Smooth muscle cell (in vitro differentiated cells): Measurements from ENCODE around the gene L3MBTL4. TPM values are rescaled to one million over a fixed set of nuclear protein-coding genes. Genes with fewer than 3 reads are reported as not detected.

Experiments
- DNase-seq: peaks from one replicate; lab custom pipeline; 2025; ENCODE audit not compliant: unreplicated experiment; lab: John Stamatoyannopoulos, UW
- H2AFZ ChIP-seq: fragments of 200-600 bp; sonication (generic); 2 replicates; pipeline ENCODE4 v1.6.0; 2016; ENCODE audit warnings: antibody characterized with exemption, low read depth, mild to moderate bottlenecking
- H3F3A ChIP-seq: fragments of 200-600 bp; sonication (generic); 2 replicates; pipeline ENCODE4 v1.6.0; 2017; ENCODE audit warnings: antibody characterized with exemption, low read depth
- H3K27ac ChIP-seq: fragments of 200-600 bp; sonication (generic); 2 replicates; pipeline ENCODE4 v1.5.1; 2016; ENCODE audit warnings: low read depth, mild to moderate bottlenecking
- H3K27me3 ChIP-seq: fragments of 200-600 bp; sonication (generic); 2 replicates; pipeline ENCODE4 v1.6.1; 2016; ENCODE audit warnings: low read depth, mild to moderate bottlenecking
- H3K36me3 ChIP-seq: fragments of 200-600 bp; sonication (generic); 2 replicates; pipeline ENCODE4 v1.5.1; 2016; ENCODE audit warnings: low read depth
- H3K4me1 ChIP-seq: fragments of 200-600 bp; sonication (generic); 2 replicates; pipeline ENCODE4 v1.5.1; 2016; ENCODE audit warnings: low read depth
- H3K4me2 ChIP-seq: fragments of 200-600 bp; sonication (generic); 2 replicates; pipeline ENCODE4 v1.6.0; 2016; ENCODE audit warnings: mild to moderate bottlenecking
- H3K4me3 ChIP-seq: fragments of 200-600 bp; sonication (generic); 2 replicates; pipeline ENCODE4 v1.5.1; 2016; ENCODE audit warnings: mild to moderate bottlenecking
- H3K79me2 ChIP-seq: fragments of 200-600 bp; sonication (generic); 2 replicates; pipeline ENCODE4 v1.6.0; 2016; ENCODE audit warnings: low read depth, mild to moderate bottlenecking
- H3K9ac ChIP-seq: fragments of 200-600 bp; sonication (generic); 2 replicates; pipeline ENCODE4 v1.6.0; 2016; ENCODE audit warnings: low read depth
- H3K9me3 ChIP-seq: fragments of 200-600 bp; sonication (generic); replicated peaks from 2 replicates; pipeline ENCODE4 v1.5.1; 2016; ENCODE audit warnings: low read depth
- H4K20me1 ChIP-seq: fragments of 200-600 bp; sonication (generic); 2 replicates; pipeline ENCODE4 v1.6.0; 2016; ENCODE audit warnings: low read depth
- CTCF ChIP-seq: fragments of 200-600 bp; sonication (generic); IDR thresholded peaks from 2 replicates; pipeline ENCODE4 v1.5.1; 2017; ENCODE audit warnings: borderline replicate concordance, mild to moderate bottlenecking, antibody characterized with exemption; ENCODE audit not compliant: insufficient read depth, poor library complexity, severe bottlenecking
- WGBS: methylation state at CpG from one replicate; pipeline ENCODE4 v1.1.7; 2016; ENCODE audit warnings: low lambda C conversion rate; 5-methylcytosine and 5-hydroxymethylcytosine counted together
- polyA plus RNA-seq: library from polyadenylated mRNA; unstranded; fragments of >200 nt; fragmentation: Nextera tagmentation; extraction: Ambion mirVana; gene quantifications from 2 replicates; pipeline ENCODE4 v1.2.1, GENCODE V29; 2016
- total RNA-seq: library from RNA; depleted of rRNA; stranded (reverse); fragments of >200 nt; gene quantifications from 2 replicates; pipeline ENCODE4 v1.2.3, GENCODE V29; 2014

Gene L3MBTL4
- total and polyA plus RNA-seq, 2 experiments from 2014 or later = 3.4 TPM; not detected in 1

- no peak for DNase-seq
- Histone ChIP-seq H3K79me2 (no peaks in the 10 kb centered on the region), H3F3A (no peaks in the 10 kb centered on the region), H3K4me3 (no peak overlapping the region), H3K27me3 (no peaks in the 10 kb centered on the region), H3K27ac (no peak overlapping the region), H4K20me1 (no peaks in the 10 kb centered on the region), H3K4me1 (no peaks in the 10 kb centered on the region), H3K36me3 (no peaks in the 10 kb centered on the region), H3K4me2 (no peak overlapping the region), H3K9me3 (peaks cover 4% of the 10 kb centered on the region), H3K9ac (no peak overlapping the region), H2AFZ (no peak overlapping the region)
- whole genome bisulfite sequencing = 77% methylated on average over 3 of the region's 3 CpGs
- no peak for TF ChIP-seq CTCF
These were observed 86.1 kb downstream of the L3MBTL4 start for GRCh38 chr18:6328621-6329010.

- TF ChIP-seq CTCF = no peak
- H3K4me1 ChIP-seq = no peaks in the 10 kb centered on the region
- no peaks in the 10 kb centered on the region for H3K27me3 ChIP-seq
- no peak overlapping the region for H2AFZ ChIP-seq
- no peak overlapping the region for H3K9ac ChIP-seq
- no peak overlapping the region for H3K27ac ChIP-seq
- no peak overlapping the region for H3K4me3 ChIP-seq
- H3K4me2 ChIP-seq = no peak overlapping the region
- H3K79me2 ChIP-seq = no peaks in the 10 kb centered on the region
- WGBS = 91% methylated on average over 2 of the region's 2 CpGs
- H3K9me3 ChIP-seq = peaks cover 4% of the 10 kb centered on the region
- DNase-seq = no peak
- no peaks in the 10 kb centered on the region for H3F3A ChIP-seq
- H4K20me1 ChIP-seq = no peaks in the 10 kb centered on the region
- H3K36me3 ChIP-seq = no peaks in the 10 kb centered on the region
These were observed 86.7 kb downstream of the L3MBTL4 start for GRCh38 chr18:6327895-6328620.

GRCh38 chr18:6327485-6327884 is 87.2 kb downstream of the L3MBTL4 start:
- Histone ChIP-seq H3F3A (no peaks in the 10 kb centered on the region), H3K4me2 (no peak overlapping the region), H3K27me3 (no peaks in the 10 kb centered on the region), H3K4me3 (no peak overlapping the region), H4K20me1 (no peaks in the 10 kb centered on the region), H3K9ac (no peak overlapping the region), H2AFZ (no peak overlapping the region), H3K4me1 (no peaks in the 10 kb centered on the region), H3K27ac (no peak overlapping the region), H3K9me3 (peaks cover 4% of the 10 kb centered on the region), H3K36me3 (no peaks in the 10 kb centered on the region), H3K79me2 (no peaks in the 10 kb centered on the region)
- DNase-seq = no peak
- no peak for TF ChIP-seq CTCF
- WGBS = 89% methylated on average over 4 of the region's 4 CpGs

GRCh38 chr18:6326566-6326965 is 88.1 kb downstream of the L3MBTL4 start:
- Histone ChIP-seq H3F3A (no peaks in the 10 kb centered on the region), H3K9me3 (peaks cover 4% of the 10 kb centered on the region), H3K36me3 (no peaks in the 10 kb centered on the region), H3K27ac (no peak overlapping the region), H3K9ac (no peak overlapping the region), H3K79me2 (no peaks in the 10 kb centered on the region), H3K27me3 (no peaks in the 10 kb centered on the region), H3K4me3 (no peak overlapping the region), H3K4me1 (no peaks in the 10 kb centered on the region), H2AFZ (no peak overlapping the region), H3K4me2 (no peak overlapping the region), H4K20me1 (no peaks in the 10 kb centered on the region)
- TF ChIP-seq CTCF = no peak
- DNase-seq = no peak
- WGBS = 78% methylated on average over 2 of the region's 2 CpGs
